PC-9 (cell line): ENCODE measurements around the gene ATL1. TPM values are rescaled to one million over a fixed set of nuclear protein-coding genes. Genes with fewer than 3 reads are reported as not detected.

ENCODE experiments used
- BruUV-seq: library from RNA; stranded (reverse); fragments of 400-500 nt; replicated peaks from 2 replicates; lab custom pipeline; 2021; lab: Mats Ljungman, UMichigan
- CTCF ChIA-PET: fragments of 300-600 bp; sonication (Branson Sonifier 250); formaldehyde crosslinking; loops from one replicate; lab custom pipeline; 2022; ENCODE audit warnings: antibody characterized with exemption; lab: Charles Lee
- POLR2A ChIA-PET: fragments of 300-600 bp; sonication (Branson Sonifier 250); formaldehyde crosslinking; loops from one replicate; lab custom pipeline; 2022; ENCODE audit warnings: antibody characterized with exemption; ENCODE audit not compliant: unreplicated experiment; lab: Charles Lee
- DNase-seq, 2 experiments: peaks; one replicate each; pipeline versions ENCODE4 v3.0.0 to v3.0.0-alpha.2; 2015 to 2022; ENCODE audit warnings: mixed read lengths in 1 of 2
- H2AFZ ChIP-seq: fragments of 200-600 bp; sonication (generic); 2 replicates; pipeline ENCODE4 v1.8.1; 2017; ENCODE audit warnings: antibody characterized with exemption
- H3F3A ChIP-seq: fragments of 200-600 bp; sonication (generic); 2 replicates; pipeline ENCODE4 v1.8.1; 2017; ENCODE audit warnings: antibody characterized with exemption, mild to moderate bottlenecking, low read depth; ENCODE audit not compliant: insufficient read depth
- H3K27ac ChIP-seq: fragments of 200-600 bp; sonication (generic); 2 replicates; pipeline ENCODE4 v1.6.1; 2016; ENCODE audit warnings: mixed run types
- H3K27me3 ChIP-seq: fragments of 200-600 bp; sonication (generic); 2 replicates; pipeline ENCODE4 v1.6.1; 2016; ENCODE audit warnings: low read depth, mixed run types; ENCODE audit not compliant: insufficient read depth
- H3K36me3 ChIP-seq: fragments of 200-600 bp; sonication (generic); 2 replicates; pipeline ENCODE4 v1.6.1; 2016; ENCODE audit warnings: low read depth, mixed run types
- H3K4me1 ChIP-seq: fragments of 200-600 bp; sonication (generic); replicated peaks from 2 replicates; pipeline ENCODE4 v1.6.1; 2016; ENCODE audit warnings: mixed run types; ENCODE audit not compliant: insufficient read depth
- H3K4me2 ChIP-seq: fragments of 200-600 bp; sonication (generic); 2 replicates; pipeline ENCODE4 v1.6.1; 2017; ENCODE audit warnings: mixed run types
- H3K4me3 ChIP-seq: fragments of 200-600 bp; sonication (generic); 2 replicates; pipeline ENCODE4 v1.6.1; 2016; ENCODE audit warnings: mixed run types
- H3K79me2 ChIP-seq: fragments of 200-600 bp; sonication (generic); 2 replicates; pipeline ENCODE4 v1.6.1; 2017; ENCODE audit warnings: low read depth, mixed run types
- H3K9me2 ChIP-seq: fragments of 200-600 bp; sonication (generic); 2 replicates; pipeline ENCODE4 v1.8.1; 2017; ENCODE audit warnings: mild to moderate bottlenecking; ENCODE audit not compliant: insufficient read depth
- H3K9me3 ChIP-seq: fragments of 200-600 bp; sonication (generic); 2 replicates; pipeline ENCODE4 v1.8.1; 2016; ENCODE audit warnings: low read depth; ENCODE audit not compliant: insufficient read depth
- H4K20me1 ChIP-seq: fragments of 200-600 bp; sonication (generic); 2 replicates; pipeline ENCODE4 v1.8.1; 2017; ENCODE audit not compliant: insufficient read depth
- EZH2 ChIP-seq: fragments of 200-600 bp; sonication (generic); IDR thresholded peaks from 2 replicates; pipeline ENCODE4 v1.8.0; 2017; ENCODE audit warnings: antibody characterized with exemption, low read depth
- intact Hi-C: fragments of 100-400 bp; cut with micrococcal nuclease; formaldehyde crosslinking; loops from one replicate; pipeline ENCODE4 v1.10.0; 2022; ENCODE audit not compliant: unreplicated experiment
- total RNA-seq: library from RNA; stranded (reverse); gene quantifications from 2 replicates; pipeline ENCODE4 v1.2.3, GENCODE V29; 2021
- TF ChIP-seq, protein P1 (sequence below): fragments of 200-600 bp; sonication (generic); conservative IDR thresholded peaks from 2 replicates; pipeline ENCODE4 v1.6.1; 2017; ENCODE audit warnings: mixed run types, antibody characterized with exemption, mild to moderate bottlenecking, moderate library complexity

Gene ATL1
- total RNA-seq, 1 experiment from 2014 or later: 4.3 TPM

DNA sequence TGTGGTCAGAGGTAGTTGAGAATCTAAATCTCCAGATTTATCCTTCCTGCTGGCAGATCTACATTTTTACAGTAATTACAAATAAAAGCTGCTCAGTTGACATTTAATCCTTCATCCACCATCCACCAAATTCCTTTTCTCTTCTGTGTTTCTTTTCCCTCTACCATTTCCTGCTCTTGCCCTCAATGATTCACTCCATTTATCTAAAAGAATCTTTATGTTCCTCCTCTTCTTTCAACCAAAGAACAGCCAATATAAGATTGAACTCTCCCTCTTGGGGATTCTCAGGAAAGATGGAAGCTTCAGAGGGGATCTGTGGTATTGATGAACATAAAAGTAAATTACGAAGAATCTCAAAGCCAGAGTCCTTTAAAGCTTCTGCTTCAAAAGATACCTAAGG is 31.9 kb upstream of the ATL1 start:
- Histone ChIP-seq H2AFZ (no peak overlapping the region), H3K4me2 (no peak overlapping the region), H3K9me2 (no peaks in the 10 kb centered on the region), H3K27me3 (no peaks in the 10 kb centered on the region), H3K4me3 (no peak overlapping the region), H3F3A (peaks cover 21% of the 10 kb centered on the region), H3K79me2 (peaks cover 92% of the 10 kb centered on the region), H3K9me3 (no peaks in the 10 kb centered on the region), H3K36me3 (0 out of 2 replicates have a peak, but pooled peaks cover 14% of the 10 kb centered on the region), H3K4me1 (peaks cover 43% of the 10 kb centered on the region), H3K27ac (no peak overlapping the region), H4K20me1 (no peaks in the 10 kb centered on the region)
- ChIA-PET POLR2A (interaction anchor here (1.0 kb wide), 1 partner anchor 26 kb away, joined by 3 read pairs; no protein-coding TSS in a partner anchor), CTCF (interaction anchor here (0.6 to 0.8 kb wide), 3 partner anchors 8 to 72 kb away, joined by 4 to 10 read pairs (median 6); no protein-coding TSS in a partner anchor)
- TF ChIP-seq EZH2: no peak
- TF ChIP-seq, protein P1, sequence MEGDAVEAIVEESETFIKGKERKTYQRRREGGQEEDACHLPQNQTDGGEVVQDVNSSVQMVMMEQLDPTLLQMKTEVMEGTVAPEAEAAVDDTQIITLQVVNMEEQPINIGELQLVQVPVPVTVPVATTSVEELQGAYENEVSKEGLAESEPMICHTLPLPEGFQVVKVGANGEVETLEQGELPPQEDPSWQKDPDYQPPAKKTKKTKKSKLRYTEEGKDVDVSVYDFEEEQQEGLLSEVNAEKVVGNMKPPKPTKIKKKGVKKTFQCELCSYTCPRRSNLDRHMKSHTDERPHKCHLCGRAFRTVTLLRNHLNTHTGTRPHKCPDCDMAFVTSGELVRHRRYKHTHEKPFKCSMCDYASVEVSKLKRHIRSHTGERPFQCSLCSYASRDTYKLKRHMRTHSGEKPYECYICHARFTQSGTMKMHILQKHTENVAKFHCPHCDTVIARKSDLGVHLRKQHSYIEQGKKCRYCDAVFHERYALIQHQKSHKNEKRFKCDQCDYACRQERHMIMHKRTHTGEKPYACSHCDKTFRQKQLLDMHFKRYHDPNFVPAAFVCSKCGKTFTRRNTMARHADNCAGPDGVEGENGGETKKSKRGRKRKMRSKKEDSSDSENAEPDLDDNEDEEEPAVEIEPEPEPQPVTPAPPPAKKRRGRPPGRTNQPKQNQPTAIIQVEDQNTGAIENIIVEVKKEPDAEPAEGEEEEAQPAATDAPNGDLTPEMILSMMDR: no peak
- no peak for DNase-seq
- intact Hi-C loops: no loop called here
- no TSS peak for BruUV-seq

DNA sequence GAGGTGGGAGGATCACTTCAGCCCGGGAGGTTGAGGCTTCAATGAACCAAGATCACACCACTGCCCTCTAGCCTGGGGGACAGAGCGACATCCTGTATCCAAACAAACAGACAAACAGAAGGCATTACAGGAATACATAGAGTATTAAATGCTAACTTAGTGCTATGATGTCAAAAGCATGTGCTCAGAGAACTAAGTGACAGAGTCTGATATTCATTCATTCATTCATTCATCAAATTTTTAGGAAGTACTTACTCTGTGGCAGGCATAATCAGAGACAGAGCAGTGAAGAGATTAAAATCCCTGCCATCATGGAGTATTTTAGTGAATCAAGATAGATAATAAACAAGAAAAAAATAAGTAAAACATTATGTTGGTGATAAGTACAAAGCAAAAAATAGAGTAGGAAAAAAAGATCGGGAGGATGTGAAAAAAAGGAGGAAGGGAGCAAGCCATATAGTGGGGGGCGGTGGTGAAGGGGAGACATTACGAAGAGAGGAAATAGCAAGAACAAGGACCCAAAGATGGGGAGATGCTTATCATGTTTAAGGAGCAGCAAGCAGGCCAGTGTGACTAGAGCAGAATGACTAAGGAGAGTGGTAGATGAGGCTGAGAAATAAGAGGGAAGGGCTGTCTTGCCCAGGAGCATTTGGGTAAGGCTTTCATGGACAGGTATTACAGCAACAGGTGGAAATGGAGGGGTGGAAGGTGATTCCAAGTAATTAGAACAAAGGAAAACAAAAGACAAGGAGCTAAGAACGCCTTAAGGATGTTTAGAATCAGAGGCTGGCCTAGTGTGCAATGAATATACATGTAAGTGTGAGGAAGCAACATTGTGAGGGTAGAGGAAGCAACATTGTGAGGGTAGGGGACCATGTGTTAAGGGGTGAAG is 30.4 kb upstream of the ATL1 start:
- Histone ChIP-seq H3F3A (peaks cover 33% of the 10 kb centered on the region), H2AFZ (no peak overlapping the region), H3K9me2 (no peaks in the 10 kb centered on the region), H3K27me3 (no peaks in the 10 kb centered on the region), H3K9me3 (no peaks in the 10 kb centered on the region), H4K20me1 (no peaks in the 10 kb centered on the region), H3K79me2 (peaks cover 77% of the 10 kb centered on the region), H3K4me3 (peak overlapping the region; percentile 92), H3K4me1 (peaks cover 56% of the 10 kb centered on the region), H3K27ac (peak overlapping the region; percentile 55), H3K36me3 (0 out of 2 replicates have a peak, but pooled peaks cover 11% of the 10 kb centered on the region), H3K4me2 (peak overlapping the region; percentile 91)
- no peak for TF ChIP-seq EZH2
- TF ChIP-seq, protein P1: no peak
- CTCF ChIA-PET: no interaction called here
- no TSS peak for BruUV-seq
- POLR2A ChIA-PET: no interaction called here
- no peak for DNase-seq
- intact Hi-C loops: loop anchor here (1.0 to 5.0 kb wide), 4 partner anchors 82 to 527 kb away; partner anchors contain the start of gene VCPKMT

DNA sequence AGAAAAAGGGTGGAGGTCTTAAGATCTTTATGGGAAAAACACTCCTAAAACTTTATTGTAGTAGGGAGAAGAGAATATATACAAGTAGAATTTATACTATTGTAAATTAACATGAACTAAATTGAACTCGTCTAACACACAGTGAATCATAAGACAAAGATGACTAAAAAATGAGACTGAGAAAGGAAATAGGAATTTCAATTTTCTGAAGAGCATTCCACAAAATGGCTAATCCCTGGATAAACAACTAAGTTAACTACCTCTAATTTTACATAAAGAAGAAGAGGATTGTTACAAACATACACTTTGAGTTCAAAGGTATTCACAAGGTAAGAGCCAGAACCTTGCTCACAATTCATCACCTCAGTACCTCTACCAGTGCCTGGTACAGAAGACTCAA is 29.6 kb upstream of the ATL1 start:
- H3F3A ChIP-seq: peaks cover 30% of the 10 kb centered on the region
- peak overlapping the region; percentile 92 for H3K4me3 ChIP-seq
- H3K9me2 ChIP-seq: no peaks in the 10 kb centered on the region
- no peaks in the 10 kb centered on the region for H4K20me1 ChIP-seq
- DNase-seq: peak in 1 of 2 experiments; percentile 65
- H3K4me1 ChIP-seq: peaks cover 50% of the 10 kb centered on the region
- peak overlapping the region; percentile 91 for H3K4me2 ChIP-seq
- H3K36me3 ChIP-seq: 0 out of 2 replicates have a peak, but pooled peaks cover 11% of the 10 kb centered on the region
- H2AFZ ChIP-seq: no peak overlapping the region
- no peaks in the 10 kb centered on the region for H3K9me3 ChIP-seq
- H3K79me2 ChIP-seq: peaks cover 69% of the 10 kb centered on the region
- POLR2A ChIA-PET: no interaction called here
- intact Hi-C loops: loop anchor here (1.0 to 5.0 kb wide), 4 partner anchors 83 to 528 kb away; partner anchors contain the start of gene VCPKMT
- TF ChIP-seq, protein P1: no peak
- TF ChIP-seq EZH2: no peak
- CTCF ChIA-PET: no interaction called here
- no peaks in the 10 kb centered on the region for H3K27me3 ChIP-seq
- peak overlapping the region; percentile 55 for H3K27ac ChIP-seq
- BruUV-seq: no TSS peak
